Measurements from ENCODE around the gene MIF4GD.

DNA sequence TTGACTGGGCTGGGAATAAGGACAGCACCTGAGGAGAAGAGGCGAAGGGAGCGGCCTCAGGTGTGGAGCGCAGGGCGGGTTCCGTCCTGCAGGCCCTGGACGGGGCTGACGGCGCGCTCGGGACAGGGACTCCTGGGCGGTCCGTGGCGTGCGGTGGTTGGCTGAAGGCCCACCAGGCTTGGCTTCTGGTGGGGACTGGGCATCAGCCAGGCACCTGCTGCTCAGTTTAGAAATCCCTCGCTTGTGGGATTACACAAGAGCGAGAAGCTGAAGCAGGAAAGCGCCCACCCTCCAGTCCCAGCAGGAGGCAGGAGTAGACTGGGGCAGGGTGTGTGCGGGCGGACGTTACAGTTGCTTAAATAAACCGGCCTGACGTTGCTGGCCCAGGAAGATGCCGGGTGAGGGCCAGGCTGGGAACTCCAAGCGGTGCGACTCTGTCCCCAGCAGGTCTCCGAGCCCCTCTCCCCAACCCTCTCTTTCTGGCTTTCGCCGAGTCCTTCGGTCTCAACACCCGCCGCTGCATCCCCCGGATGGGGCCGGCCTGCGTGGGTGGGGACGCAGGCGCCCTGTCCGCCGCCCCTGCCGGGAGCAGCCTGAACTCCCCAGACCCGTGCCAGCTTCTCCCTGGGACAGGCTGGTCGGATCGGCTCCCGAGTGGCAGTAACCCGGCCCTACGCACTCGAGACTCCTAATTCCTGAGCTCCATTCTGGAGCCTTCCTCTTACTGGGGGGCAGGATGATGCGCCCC, 639 bp downstream of the MIF4GD start:
- TF ChIP-seq EP300 (IDR thresholded peaks at IDR 0.05) (no peak), HDAC2 (IDR thresholded peaks at IDR 0.05) (no peak), GATA3 (IDR thresholded peaks at IDR 0.05; ENCODE audit: borderline replicate concordance) (no peak), RAD21 (conservative IDR thresholded peaks at IDR 0.05 in 1 of 2, IDR thresholded peaks at IDR 0.05 in 1 of 2) (peak; percentile 47 to 56), RNF2 (IDR thresholded peaks at IDR 0.05; ENCODE audit: borderline replicate concordance, low read depth) (no peak), SMC3 (IDR thresholded peaks at IDR 0.05) (0 out of 3 replicates have a peak, but pooled peaks have one; percentile 22), RFX5 (IDR thresholded peaks at IDR 0.05) (no peak), BHLHE40 (IDR thresholded peaks at IDR 0.05; ENCODE audit: low read depth, low read length) (no peak), ESRRA (IDR thresholded peaks at IDR 0.05; ENCODE audit: borderline replicate concordance, low read length) (no peak)
- TF ChIP-seq, protein P1, sequence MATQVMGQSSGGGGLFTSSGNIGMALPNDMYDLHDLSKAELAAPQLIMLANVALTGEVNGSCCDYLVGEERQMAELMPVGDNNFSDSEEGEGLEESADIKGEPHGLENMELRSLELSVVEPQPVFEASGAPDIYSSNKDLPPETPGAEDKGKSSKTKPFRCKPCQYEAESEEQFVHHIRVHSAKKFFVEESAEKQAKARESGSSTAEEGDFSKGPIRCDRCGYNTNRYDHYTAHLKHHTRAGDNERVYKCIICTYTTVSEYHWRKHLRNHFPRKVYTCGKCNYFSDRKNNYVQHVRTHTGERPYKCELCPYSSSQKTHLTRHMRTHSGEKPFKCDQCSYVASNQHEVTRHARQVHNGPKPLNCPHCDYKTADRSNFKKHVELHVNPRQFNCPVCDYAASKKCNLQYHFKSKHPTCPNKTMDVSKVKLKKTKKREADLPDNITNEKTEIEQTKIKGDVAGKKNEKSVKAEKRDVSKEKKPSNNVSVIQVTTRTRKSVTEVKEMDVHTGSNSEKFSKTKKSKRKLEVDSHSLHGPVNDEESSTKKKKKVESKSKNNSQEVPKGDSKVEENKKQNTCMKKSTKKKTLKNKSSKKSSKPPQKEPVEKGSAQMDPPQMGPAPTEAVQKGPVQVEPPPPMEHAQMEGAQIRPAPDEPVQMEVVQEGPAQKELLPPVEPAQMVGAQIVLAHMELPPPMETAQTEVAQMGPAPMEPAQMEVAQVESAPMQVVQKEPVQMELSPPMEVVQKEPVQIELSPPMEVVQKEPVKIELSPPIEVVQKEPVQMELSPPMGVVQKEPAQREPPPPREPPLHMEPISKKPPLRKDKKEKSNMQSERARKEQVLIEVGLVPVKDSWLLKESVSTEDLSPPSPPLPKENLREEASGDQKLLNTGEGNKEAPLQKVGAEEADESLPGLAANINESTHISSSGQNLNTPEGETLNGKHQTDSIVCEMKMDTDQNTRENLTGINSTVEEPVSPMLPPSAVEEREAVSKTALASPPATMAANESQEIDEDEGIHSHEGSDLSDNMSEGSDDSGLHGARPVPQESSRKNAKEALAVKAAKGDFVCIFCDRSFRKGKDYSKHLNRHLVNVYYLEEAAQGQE (IDR thresholded peaks at IDR 0.05) = no peak
- TF ChIP-seq, protein P2, sequence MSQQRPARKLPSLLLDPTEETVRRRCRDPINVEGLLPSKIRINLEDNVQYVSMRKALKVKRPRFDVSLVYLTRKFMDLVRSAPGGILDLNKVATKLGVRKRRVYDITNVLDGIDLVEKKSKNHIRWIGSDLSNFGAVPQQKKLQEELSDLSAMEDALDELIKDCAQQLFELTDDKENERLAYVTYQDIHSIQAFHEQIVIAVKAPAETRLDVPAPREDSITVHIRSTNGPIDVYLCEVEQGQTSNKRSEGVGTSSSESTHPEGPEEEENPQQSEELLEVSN (IDR thresholded peaks at IDR 0.05; ENCODE audit: borderline replicate concordance, low read depth) = peak; percentile 15; the same call in 1 of the 2 replicates
- TF ChIP-seq, protein P3, sequence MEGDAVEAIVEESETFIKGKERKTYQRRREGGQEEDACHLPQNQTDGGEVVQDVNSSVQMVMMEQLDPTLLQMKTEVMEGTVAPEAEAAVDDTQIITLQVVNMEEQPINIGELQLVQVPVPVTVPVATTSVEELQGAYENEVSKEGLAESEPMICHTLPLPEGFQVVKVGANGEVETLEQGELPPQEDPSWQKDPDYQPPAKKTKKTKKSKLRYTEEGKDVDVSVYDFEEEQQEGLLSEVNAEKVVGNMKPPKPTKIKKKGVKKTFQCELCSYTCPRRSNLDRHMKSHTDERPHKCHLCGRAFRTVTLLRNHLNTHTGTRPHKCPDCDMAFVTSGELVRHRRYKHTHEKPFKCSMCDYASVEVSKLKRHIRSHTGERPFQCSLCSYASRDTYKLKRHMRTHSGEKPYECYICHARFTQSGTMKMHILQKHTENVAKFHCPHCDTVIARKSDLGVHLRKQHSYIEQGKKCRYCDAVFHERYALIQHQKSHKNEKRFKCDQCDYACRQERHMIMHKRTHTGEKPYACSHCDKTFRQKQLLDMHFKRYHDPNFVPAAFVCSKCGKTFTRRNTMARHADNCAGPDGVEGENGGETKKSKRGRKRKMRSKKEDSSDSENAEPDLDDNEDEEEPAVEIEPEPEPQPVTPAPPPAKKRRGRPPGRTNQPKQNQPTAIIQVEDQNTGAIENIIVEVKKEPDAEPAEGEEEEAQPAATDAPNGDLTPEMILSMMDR (IDR thresholded peaks at IDR 0.05) = no peak
- TF ChIP-seq, protein P4, sequence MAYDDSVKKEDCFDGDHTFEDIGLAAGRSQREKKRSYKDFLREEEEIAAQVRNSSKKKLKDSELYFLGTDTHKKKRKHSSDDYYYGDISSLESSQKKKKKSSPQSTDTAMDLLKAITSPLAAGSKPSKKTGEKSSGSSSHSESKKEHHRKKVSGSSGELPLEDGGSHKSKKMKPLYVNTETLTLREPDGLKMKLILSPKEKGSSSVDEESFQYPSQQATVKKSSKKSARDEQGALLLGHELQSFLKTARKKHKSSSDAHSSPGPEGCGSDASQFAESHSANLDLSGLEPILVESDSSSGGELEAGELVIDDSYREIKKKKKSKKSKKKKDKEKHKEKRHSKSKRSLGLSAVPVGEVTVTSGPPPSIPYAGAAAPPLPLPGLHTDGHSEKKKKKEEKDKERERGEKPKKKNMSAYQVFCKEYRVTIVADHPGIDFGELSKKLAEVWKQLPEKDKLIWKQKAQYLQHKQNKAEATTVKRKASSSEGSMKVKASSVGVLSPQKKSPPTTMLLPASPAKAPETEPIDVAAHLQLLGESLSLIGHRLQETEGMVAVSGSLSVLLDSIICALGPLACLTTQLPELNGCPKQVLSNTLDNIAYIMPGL (CRISPR knock-in tag; IDR thresholded peaks at IDR 0.05; ENCODE audit: borderline replicate concordance) = 0 out of 2 replicates have a peak, but pooled peaks have one; percentile 42
